ENCODE measurements around the gene EVI2A.

The EVI2A gene

GRCh38 chr17:31295489-31295871 lies 25.9 kb downstream of the EVI2A start:
- Histone ChIP-seq H3F3A (ENCODE audit: low read depth) (no peaks in the 10 kb centered on the region), H3K79me2 (ENCODE audit: insufficient read depth, low read length) (no peaks in the 10 kb centered on the region), H4K20me1 (ENCODE audit: insufficient read depth, low read length, poor library complexity, severe bottlenecking) (no peaks in the 10 kb centered on the region), H3K4me3 (ENCODE audit: low read length, poor library complexity, severe bottlenecking) (no peak overlapping the region), H3K4me2 (ENCODE audit: low read depth, low read length, poor library complexity, severe bottlenecking) (no peak overlapping the region), H3K27me3 (ENCODE audit: insufficient read depth, low read length, poor library complexity, severe bottlenecking) (no peaks in the 10 kb centered on the region), H3K9ac (ENCODE audit: low read depth, low read length, poor library complexity, severe bottlenecking) (no peak overlapping the region), H3K9me3 (ENCODE audit: insufficient read depth, low read depth, low read length) (no peaks in the 10 kb centered on the region), H2AFZ (ENCODE audit: low read length) (no peak overlapping the region), H3K9me2 (replicated peaks; ENCODE audit: low read depth, low read length) (no peaks in the 10 kb centered on the region), H3K36me3 (ENCODE audit: insufficient read depth, low read length) (no peaks in the 10 kb centered on the region), H3K4me1 (ENCODE audit: insufficient read depth, low read length, poor library complexity, severe bottlenecking) (peaks cover under 1% of the 10 kb centered on the region)
- TF ChIP-seq CTCF (conservative IDR thresholded peaks at IDR 0.05; ENCODE audit: low read length) (no peak), EZH2phosphoT487 (IDR thresholded peaks at IDR 0.05; ENCODE audit: borderline replicate concordance) (no peak)

- H4K20me1 ChIP-seq (ENCODE audit: insufficient read depth, low read length, poor library complexity, severe bottlenecking): no peaks in the 10 kb centered on the region
- H3K9me2 ChIP-seq (replicated peaks; ENCODE audit: low read depth, low read length): no peaks in the 10 kb centered on the region
- no peaks in the 10 kb centered on the region for H3F3A ChIP-seq (ENCODE audit: low read depth)
- H3K27me3 ChIP-seq (ENCODE audit: insufficient read depth, low read length, poor library complexity, severe bottlenecking): no peaks in the 10 kb centered on the region
- H3K9ac ChIP-seq (ENCODE audit: low read depth, low read length, poor library complexity, severe bottlenecking): no peak overlapping the region
- H3K9me3 ChIP-seq (ENCODE audit: insufficient read depth, low read depth, low read length): no peaks in the 10 kb centered on the region
- H3K36me3 ChIP-seq (ENCODE audit: insufficient read depth, low read length): no peaks in the 10 kb centered on the region
- peaks cover 6% of the 10 kb centered on the region for H3K4me1 ChIP-seq (ENCODE audit: insufficient read depth, low read length, poor library complexity, severe bottlenecking)
- H2AFZ ChIP-seq (ENCODE audit: low read length): no peak overlapping the region
- TF ChIP-seq EZH2phosphoT487 (IDR thresholded peaks at IDR 0.05; ENCODE audit: borderline replicate concordance): no peak
- TF ChIP-seq CTCF (conservative IDR thresholded peaks at IDR 0.05; ENCODE audit: low read length): no peak
- H3K4me3 ChIP-seq (ENCODE audit: low read length, poor library complexity, severe bottlenecking): no peak overlapping the region
- H3K79me2 ChIP-seq (ENCODE audit: insufficient read depth, low read length): no peaks in the 10 kb centered on the region
- no peak overlapping the region for H3K4me2 ChIP-seq (ENCODE audit: low read depth, low read length, poor library complexity, severe bottlenecking)
Observed at GRCh38 chr17:31294820-31295488, 26.5 kb downstream of the EVI2A start.

- Histone ChIP-seq H3K36me3 (ENCODE audit: insufficient read depth, low read length) (no peaks in the 10 kb centered on the region), H3K4me3 (ENCODE audit: low read length, poor library complexity, severe bottlenecking) (no peak overlapping the region), H3F3A (ENCODE audit: low read depth) (no peaks in the 10 kb centered on the region), H2AFZ (ENCODE audit: low read length) (no peak overlapping the region), H3K27me3 (ENCODE audit: insufficient read depth, low read length, poor library complexity, severe bottlenecking) (no peaks in the 10 kb centered on the region), H3K9ac (ENCODE audit: low read depth, low read length, poor library complexity, severe bottlenecking) (no peak overlapping the region), H4K20me1 (ENCODE audit: insufficient read depth, low read length, poor library complexity, severe bottlenecking) (no peaks in the 10 kb centered on the region), H3K9me2 (replicated peaks; ENCODE audit: low read depth, low read length) (no peaks in the 10 kb centered on the region), H3K9me3 (ENCODE audit: insufficient read depth, low read depth, low read length) (no peaks in the 10 kb centered on the region), H3K4me1 (ENCODE audit: insufficient read depth, low read length, poor library complexity, severe bottlenecking) (peaks cover 11% of the 10 kb centered on the region), H3K79me2 (ENCODE audit: insufficient read depth, low read length) (no peaks in the 10 kb centered on the region), H3K4me2 (ENCODE audit: low read depth, low read length, poor library complexity, severe bottlenecking) (no peak overlapping the region)
- TF ChIP-seq EZH2phosphoT487 (IDR thresholded peaks at IDR 0.05; ENCODE audit: borderline replicate concordance) (no peak), CTCF (conservative IDR thresholded peaks at IDR 0.05; ENCODE audit: low read length) (no peak)
Observed at GRCh38 chr17:31294231-31294630, 27.2 kb downstream of the EVI2A start.

Measured in Loucy (cell line).